Stimulated activated CD8-positive, alpha-beta memory T cell treated with anti-CD3 and anti-CD28 coated beads, Interleukin-15, amount 100 ng/mL, for 24 hours (primary cell): Measurements from ENCODE around the gene PCDHGB5.
"Not testable (repeated sequence)": the region's sequence is repeated elsewhere in the genome, so short reads cannot be mapped to it uniquely, and the experiment has no call there.

Experiments
- DNase-seq: peaks from one replicate; pipeline ENCODE4 v3.0.0-alpha.2; 2020; ENCODE audit warnings: low read depth

Gene PCDHGB5

DNA sequence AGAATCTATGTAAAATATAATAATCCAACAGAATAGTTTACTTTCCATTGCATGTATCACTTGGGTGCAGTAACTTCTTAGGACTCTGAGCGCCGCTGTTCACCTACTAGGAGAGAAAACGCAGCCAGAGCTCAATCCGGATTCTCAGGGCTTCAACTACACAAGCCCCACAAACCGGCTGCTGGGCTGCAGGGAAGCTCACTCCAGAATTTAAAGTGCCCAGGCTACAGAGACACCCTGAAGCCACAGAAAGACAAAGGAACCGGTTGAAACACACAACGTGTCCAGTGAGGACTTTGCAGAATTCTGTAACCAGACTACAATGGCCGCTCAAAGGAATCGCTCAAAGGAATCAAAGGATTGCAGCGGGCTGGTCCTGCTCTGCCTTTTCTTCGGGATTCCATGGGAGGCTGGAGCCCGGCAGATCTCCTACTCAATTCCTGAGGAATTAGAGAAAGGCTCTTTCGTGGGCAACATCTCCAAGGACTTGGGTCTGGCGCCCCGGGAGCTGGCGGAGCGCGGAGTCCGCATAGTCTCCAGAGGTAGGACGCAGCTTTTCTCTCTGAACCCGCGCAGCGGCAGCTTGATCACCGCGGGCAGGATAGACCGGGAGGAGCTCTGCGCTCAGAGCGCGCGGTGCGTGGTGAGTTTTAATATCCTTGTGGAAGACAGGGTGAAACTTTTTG is 15.2 kb downstream of the PCDHGB5 start, which contains the start of gene PCDHGA10:
Gene PCDHGA10, plus strand, starts transcription at position 134 of the 686 bp plus-strand sequence. Its CDS starts 189 bp downstream, at position 323.
- no peak for DNase-seq

DNA sequence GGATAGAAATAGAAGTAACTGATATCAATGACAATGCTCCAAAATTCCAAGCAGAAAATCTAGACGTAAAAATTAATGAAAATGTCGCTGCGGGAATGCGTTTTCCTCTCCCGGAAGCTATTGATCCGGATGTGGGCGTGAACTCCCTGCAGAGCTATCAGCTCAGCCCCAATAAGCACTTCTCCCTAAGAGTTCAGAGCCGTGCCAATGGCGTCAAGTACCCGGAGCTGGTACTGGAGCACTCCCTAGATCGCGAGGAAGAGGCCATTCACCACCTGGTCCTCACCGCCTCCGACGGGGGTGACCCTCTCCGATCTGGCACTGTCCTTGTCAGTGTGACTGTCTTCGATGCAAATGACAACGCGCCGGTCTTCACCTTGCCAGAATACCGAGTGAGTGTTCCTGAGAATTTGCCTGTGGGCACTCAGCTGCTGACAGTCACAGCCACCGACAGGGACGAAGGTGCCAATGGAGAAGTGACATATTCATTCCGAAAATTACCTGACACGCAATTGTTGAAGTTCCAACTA is 15.9 kb downstream of the PCDHGB5 start:
- DNase-seq: no peak

DNA sequence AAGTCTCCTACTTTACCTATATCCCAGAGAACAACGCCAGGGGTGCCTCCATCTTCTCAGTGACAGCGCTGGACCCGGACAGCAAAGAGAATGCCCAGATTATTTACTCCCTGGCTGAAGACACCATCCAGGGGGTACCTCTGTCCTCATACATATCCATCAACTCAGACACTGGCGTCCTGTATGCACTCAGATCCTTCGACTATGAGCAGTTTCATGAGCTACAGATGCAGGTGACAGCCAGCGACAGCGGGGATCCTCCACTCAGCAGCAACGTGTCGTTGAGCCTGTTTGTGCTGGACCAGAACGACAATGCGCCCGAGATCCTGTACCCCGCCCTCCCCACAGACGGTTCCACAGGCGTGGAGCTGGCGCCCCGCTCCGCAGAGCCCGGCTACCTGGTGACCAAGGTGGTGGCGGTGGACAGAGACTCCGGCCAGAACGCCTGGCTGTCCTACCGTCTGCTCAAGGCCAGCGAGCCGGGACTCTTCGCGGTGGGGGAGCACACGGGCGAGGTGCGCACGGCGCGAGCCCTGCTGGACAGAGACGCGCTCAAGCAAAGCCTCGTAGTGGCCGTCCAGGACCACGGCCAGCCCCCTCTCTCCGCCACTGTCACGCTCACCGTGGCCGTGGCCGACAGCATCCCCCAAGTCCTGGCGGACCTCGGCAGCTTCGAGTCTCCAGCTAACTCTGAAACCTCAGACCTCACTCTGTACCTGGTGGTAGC is 17.0 kb downstream of the PCDHGB5 start:
- DNase-seq: not testable (repeated sequence)

DNA sequence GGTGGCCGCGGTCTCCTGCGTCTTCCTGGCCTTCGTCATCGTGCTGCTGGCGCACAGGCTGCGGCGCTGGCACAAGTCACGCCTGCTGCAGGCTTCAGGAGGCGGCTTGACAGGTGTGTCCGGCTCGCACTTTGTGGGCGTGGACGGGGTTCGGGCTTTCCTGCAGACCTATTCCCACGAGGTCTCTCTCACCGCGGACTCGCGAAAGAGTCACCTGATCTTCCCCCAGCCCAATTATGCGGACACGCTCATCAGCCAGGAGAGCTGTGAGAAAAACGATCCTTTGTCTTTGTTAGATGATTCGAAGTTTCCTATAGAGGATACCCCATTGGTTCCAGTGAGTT is 17.5 kb downstream of the PCDHGB5 start:
- DNase-seq: not testable (repeated sequence)

DNA sequence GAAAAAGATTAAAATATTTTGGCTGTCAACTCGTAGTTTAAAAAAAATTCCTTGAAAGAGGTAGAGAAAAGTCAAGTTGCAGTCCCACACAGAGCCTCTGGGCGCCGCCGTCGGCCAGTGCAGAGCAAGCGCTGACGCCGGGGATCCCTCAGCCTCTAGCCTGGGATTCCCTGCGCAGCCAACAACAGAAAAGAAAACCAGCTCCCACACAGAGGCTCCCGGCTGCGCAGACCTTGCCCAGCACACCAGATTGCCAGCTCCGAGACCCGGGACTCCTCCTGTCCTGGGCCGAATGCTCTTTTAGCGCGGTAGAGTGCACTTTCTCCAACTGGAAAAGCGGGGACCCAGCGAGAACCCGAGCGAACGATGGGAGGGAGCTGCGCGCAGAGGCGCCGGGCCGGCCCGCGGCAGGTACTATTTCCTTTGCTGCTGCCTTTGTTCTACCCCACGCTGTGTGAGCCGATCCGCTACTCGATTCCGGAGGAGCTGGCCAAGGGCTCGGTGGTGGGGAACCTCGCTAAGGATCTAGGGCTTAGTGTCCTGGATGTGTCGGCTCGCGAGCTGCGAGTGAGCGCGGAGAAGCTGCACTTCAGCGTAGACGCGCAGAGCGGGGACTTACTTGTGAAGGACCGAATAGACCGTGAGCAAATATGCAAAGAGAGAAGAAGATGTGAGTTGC is 19.9 kb downstream of the PCDHGB5 start, which contains the start of gene PCDHGB7:
Gene PCDHGB7, plus strand, starts transcription at position 184 of the 679 bp plus-strand sequence. Its CDS starts 183 bp downstream, at position 367.
- not testable (repeated sequence) for DNase-seq

DNA sequence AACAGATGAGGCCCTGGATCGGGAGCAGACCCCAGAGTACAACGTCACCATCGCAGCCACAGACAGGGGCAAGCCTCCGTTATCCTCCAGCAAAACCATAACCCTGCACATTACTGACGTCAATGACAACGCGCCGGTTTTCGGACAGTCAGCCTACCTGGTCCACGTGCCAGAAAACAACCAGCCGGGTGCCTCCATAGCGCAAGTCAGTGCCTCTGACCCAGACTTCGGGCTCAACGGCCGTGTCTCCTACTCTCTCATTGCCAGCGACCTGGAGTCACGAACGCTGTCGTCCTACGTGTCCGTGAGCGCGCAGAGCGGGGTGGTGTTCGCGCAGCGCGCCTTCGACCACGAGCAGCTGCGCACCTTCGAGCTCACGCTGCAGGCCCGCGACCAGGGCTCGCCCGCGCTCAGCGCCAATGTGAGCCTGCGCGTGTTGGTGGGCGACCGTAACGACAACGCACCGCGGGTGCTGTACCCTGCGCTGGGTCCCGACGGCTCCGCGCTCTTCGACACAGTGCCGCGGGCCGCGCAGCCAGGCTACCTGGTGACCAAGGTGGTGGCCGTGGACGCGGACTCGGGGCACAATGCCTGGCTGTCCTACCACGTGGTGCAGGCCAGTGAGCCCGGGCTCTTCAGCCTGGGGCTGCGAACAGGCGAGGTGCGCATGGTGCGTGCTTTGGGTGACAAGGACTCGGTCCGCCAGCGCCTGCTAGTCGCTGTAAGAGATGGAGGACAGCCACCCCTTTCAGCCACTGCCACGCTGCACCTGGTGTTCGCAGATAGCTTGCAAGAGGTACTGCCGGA is 21.5 kb downstream of the PCDHGB5 start:
- DNase-seq: no peak

DNA sequence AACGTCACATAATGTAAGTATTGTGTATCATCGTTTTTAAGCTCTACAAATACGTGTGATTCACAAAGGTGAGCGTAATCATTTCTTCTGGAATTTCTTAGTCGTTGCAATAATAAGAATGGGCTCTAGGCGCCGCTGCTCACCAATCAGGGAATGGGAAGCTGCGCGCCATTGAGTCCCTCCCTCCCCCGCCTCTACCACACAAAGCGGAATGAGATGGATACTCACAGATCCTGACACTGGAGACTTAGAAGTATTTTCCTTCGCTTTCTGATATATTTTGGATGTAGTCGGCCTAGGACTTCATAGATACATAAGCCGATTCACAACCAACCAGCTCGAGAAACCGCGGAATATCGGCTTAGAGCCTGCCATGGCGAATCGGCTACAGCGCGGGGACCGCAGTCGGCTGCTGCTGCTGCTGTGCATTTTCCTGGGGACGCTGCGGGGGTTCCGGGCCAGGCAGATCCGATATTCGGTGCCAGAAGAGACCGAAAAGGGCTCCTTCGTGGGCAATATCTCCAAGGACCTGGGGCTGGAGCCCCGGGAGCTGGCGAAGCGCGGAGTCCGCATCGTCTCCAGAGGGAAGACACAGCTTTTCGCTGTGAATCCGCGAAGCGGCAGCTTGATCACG is 23.2 kb downstream of the PCDHGB5 start, which contains the start of gene PCDHGA11:
Gene PCDHGA11, plus strand, starts transcription at position 197 of the 634 bp plus-strand sequence. Its CDS starts 177 bp downstream, at position 374.
- DNase-seq: no peak

DNA sequence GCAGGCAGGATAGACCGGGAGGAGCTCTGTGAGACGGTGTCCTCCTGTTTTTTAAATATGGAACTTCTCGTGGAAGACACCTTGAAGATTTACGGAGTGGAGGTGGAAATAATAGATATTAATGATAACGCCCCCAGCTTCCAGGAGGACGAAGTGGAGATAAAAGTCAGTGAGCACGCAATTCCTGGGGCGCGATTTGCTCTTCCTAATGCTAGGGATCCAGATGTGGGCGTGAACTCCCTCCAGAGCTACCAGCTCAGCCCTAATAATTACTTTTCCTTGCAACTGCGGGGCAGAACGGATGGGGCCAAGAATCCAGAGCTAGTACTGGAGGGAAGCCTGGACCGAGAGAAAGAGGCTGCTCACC is 23.7 kb downstream of the PCDHGB5 start:
- DNase-seq: no peak

DNA sequence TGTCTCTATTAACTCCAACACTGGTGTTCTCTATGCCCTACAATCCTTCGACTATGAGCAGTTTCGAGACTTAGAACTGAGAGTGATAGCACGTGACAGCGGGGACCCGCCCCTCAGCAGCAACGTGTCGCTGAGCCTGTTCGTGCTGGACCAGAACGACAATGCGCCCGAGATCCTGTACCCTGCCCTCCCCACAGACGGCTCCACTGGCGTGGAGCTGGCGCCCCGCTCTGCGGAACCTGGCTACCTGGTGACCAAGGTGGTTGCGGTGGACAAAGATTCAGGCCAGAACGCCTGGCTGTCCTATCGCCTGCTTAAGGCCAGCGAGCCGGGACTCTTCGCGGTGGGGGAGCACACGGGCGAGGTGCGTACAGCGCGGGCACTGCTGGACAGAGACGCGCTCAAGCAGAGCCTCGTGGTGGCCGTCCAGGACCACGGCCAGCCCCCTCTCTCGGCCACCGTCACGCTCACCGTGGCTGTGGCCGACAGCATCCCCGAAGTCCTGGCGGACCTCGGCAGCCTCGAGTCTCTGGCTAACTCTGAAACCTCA is 25.1 kb downstream of the PCDHGB5 start:
- no peak for DNase-seq

DNA sequence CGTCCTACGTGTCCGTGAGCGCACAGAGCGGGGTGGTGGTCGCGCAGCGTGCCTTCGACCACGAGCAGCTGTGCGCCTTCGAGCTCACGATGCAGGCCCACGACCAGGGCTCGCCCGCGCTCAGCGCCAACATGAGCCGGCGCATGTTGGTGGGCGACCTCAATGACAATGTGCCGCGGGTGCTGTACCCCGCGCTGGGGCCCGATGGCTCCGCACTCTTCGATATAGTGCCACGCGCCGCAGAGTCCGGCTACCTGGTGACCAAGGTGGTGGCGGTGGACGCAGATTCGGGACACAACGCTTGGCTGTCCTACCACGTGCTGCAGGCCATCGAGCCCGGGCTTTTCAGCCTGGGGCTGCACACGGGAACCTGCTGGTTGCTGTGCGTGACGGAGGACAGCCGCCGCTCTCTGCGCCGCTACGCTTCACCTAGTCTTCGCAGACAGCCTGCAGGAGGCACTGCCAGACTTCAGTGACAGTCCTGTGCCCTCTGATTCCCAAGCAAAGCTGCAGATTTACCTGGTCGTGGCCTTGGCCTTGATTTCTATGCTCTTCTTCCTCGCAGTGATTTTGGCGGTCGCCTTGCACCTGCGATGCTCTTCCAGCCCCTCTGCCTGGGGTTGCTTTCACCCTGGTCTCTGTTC is 30.2 kb downstream of the PCDHGB5 start:
- no peak for DNase-seq

DNA sequence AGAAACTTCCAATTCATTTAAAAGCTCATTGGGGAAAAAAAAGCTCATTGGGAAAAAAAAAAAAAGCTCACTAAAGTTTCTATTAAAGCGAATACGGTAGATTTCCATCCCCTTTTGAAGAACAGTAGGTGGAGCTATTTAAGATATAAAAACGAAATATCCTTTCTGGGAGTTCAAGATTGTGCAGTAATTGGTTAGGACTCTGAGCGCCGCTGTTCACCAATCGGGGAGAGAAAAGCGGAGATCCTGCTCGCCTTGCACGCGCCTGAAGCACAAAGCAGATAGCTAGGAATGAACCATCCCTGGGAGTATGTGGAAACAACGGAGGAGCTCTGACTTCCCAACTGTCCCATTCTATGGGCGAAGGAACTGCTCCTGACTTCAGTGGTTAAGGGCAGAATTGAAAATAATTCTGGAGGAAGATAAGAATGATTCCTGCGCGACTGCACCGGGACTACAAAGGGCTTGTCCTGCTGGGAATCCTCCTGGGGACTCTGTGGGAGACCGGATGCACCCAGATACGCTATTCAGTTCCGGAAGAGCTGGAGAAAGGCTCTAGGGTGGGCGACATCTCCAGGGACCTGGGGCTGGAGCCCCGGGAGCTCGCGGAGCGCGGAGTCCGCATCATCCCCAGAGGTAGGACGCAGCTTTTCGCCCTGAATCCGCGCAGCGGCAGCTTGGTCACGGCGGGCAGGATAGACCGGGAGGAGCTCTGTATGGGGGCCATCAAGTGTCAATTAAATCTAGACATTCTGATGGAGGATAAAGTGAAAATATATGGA is 32.8 kb downstream of the PCDHGB5 start, which contains the start of gene PCDHGA12:
Gene PCDHGA12, plus strand, starts transcription at position 176 of the 782 bp plus-strand sequence. Its CDS starts 253 bp downstream, at position 429.
- no peak for DNase-seq

DNA sequence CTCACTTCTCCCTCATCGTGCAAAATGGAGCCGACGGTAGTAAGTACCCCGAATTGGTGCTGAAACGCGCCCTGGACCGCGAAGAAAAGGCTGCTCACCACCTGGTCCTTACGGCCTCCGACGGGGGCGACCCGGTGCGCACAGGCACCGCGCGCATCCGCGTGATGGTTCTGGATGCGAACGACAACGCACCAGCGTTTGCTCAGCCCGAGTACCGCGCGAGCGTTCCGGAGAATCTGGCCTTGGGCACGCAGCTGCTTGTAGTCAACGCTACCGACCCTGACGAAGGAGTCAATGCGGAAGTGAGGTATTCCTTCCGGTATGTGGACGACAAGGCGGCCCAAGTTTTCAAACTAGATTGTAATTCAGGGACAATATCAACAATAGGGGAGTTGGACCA is 33.5 kb downstream of the PCDHGB5 start:
- DNase-seq: no peak

DNA sequence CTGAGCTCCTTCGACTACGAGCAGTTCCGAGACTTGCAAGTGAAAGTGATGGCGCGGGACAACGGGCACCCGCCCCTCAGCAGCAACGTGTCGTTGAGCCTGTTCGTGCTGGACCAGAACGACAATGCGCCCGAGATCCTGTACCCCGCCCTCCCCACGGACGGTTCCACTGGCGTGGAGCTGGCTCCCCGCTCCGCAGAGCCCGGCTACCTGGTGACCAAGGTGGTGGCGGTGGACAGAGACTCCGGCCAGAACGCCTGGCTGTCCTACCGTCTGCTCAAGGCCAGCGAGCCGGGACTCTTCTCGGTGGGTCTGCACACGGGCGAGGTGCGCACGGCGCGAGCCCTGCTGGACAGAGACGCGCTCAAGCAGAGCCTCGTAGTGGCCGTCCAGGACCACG is 34.6 kb downstream of the PCDHGB5 start:
- not testable (repeated sequence) for DNase-seq

DNA sequence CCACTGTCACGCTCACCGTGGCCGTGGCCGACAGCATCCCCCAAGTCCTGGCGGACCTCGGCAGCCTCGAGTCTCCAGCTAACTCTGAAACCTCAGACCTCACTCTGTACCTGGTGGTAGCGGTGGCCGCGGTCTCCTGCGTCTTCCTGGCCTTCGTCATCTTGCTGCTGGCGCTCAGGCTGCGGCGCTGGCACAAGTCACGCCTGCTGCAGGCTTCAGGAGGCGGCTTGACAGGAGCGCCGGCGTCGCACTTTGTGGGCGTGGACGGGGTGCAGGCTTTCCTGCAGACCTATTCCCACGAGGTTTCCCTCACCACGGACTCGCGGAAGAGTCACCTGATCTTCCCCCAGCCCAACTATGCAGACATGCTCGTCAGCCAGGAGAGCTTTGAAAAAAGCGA is 35.0 kb downstream of the PCDHGB5 start:
- DNase-seq: not testable (repeated sequence)

DNA sequence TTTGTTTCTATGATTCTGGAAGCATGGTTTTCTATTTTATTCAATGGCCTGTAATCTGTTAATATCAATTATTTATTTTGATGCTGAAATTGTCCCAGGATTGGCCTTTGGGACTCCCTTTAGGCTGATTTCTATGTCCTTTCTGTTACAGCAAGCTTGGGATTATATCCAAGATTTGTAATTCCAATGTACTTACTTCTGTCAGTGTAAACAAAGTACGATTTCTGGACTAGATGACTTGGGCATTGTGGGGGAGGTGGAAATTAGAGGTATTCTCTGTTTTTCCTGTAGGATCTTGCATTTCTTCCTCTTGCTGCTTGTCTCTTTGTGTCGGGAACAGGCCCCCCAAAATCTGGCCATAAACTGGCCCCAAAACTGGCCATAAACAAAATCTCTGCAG is 36.3 kb downstream of the PCDHGB5 start:
- DNase-seq: no peak

DNA sequence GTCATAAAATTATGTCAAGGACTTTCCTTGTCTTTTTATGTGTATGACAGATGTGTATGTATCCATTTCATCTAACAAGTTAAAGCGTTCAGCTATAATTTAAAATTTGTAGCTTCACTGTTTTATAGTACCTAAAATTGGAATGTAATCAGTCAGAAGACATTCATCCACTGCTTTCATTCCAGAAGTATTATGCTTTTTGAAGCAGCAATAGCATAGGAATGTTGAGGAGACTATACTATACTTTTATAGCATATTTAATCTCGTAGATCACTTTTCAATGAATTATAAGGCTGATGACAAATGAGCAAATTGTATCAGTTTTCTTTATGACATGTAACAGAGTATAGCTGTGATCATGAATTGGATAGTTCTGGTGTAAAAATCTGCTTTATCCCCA is 39.5 kb downstream of the PCDHGB5 start:
- no peak for DNase-seq

DNA sequence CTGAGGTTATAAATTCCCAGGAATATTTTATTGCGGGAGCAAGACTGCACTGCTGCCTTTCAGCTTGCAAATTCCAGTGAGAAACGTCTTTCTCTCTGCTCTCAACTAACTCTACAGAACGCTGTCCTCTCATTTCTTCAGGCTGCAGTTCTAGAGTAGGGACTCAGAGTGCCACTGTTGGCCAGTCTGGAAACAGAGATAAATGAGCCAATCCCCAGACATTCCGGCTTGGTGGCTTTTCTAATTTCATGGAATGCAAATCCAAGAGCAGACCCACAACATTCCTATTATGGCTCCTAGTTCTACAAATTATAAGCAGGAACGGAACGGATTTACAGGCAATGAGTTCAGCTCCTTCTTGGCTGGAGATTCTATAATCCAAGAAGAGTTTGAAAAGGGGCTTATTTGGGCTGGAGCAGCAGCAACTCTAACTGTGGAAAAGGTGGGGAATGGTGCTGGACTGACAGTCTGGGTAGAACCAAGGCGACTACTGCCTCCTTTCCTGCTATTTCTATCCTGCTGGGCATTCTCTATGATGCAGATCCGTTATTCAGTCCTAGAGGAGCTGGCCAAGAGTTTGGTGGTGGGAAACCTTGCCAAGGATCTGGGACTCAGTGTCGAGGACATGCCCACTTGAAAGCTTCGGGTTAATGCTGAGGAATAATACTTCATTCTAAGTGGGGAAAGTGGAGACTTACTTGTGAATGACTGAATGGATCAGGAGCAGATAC is 41.8 kb downstream of the PCDHGB5 start:
- DNase-seq: no peak

DNA sequence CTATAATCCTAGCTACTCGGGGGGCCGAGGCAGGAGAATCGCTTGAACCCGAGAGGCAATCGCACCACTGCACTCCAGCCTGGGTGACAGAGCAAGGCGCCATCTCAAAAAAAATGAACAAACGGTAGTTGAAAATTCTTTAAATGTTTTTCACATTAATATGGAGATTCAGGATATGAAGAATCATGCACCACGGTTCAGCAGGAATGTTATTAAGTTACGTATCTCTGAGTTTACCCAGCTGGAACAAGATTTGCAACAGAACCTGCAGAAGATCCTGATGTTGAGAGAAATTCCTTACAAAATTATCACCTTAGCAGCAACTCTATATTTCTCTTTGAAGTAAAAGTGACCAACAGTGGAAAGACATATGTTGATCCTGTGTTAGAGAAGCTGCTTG is 42.6 kb downstream of the PCDHGB5 start:
- no peak for DNase-seq
